ENCODE measurements around the gene ANXA6. TPM values are rescaled to one million over a fixed set of nuclear protein-coding genes. Genes with fewer than 3 reads are reported as not detected.
A peak's percentile ranks its signal among the peaks of the same experiment; 100 is the strongest.

ANXA6 gene
- total RNA-seq, 1 donor from 2014 or later: 197 TPM

DNA sequence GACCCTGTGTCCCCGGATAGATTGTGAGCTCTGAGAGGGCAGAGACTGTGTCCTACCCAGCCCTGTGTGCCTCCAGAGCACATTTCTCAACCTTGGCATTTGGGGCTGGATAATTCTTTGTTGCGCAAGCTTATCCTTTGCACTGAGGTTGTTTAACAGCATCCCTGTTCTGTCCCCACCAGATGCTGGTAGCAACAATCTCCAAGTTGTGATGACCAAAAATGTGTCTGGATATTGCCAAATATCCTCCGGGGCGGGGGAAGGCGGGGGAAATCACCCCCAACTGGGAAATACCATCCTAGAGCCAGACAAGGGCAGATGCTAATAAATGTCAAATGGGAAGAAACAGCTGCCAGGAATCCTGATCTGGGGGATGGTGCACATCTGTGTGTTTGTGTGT, 52.8 kb downstream of the ANXA6 start:
- peaks cover 9% of the 10 kb centered on the region for H3K4me1 Mint-ChIP-seq
- no peak overlapping the region for H3K27ac Mint-ChIP-seq
- H3K27me3 Mint-ChIP-seq (ENCODE audit: low read depth): no peaks in the 10 kb centered on the region
- TF ChIP-seq, protein P1, sequence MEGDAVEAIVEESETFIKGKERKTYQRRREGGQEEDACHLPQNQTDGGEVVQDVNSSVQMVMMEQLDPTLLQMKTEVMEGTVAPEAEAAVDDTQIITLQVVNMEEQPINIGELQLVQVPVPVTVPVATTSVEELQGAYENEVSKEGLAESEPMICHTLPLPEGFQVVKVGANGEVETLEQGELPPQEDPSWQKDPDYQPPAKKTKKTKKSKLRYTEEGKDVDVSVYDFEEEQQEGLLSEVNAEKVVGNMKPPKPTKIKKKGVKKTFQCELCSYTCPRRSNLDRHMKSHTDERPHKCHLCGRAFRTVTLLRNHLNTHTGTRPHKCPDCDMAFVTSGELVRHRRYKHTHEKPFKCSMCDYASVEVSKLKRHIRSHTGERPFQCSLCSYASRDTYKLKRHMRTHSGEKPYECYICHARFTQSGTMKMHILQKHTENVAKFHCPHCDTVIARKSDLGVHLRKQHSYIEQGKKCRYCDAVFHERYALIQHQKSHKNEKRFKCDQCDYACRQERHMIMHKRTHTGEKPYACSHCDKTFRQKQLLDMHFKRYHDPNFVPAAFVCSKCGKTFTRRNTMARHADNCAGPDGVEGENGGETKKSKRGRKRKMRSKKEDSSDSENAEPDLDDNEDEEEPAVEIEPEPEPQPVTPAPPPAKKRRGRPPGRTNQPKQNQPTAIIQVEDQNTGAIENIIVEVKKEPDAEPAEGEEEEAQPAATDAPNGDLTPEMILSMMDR (IDR thresholded peaks at IDR 0.05; ENCODE audit: unreplicated experiment): no peak
- no peak for DNase-seq (ENCODE audit: low spot score in 2 of 2, unreplicated experiment in 2 of 2)
- peaks cover 40% of the 10 kb centered on the region for H3K36me3 Mint-ChIP-seq
- no peak overlapping the region for H3K4me3 Mint-ChIP-seq
- H3K9me3 Mint-ChIP-seq: no peaks in the 10 kb centered on the region

DNA sequence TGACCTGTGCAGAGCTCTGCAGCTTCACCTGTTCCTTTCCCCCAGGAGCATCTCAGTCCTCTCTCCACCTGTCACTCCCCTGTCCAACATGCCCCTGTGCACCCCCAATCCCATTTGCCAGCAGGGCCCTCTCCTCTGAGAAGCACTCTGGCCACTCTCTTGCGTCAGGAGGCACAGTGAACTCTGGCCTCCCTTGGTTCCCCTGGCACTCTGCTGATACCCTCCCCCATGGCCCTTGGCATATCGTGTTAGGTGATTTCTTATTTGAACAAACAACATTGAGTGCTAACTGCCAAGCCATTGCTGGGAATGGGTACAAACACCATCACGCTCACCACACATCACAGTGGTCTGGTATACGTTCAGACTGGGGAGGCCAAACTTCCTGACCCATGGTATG, 55.8 kb downstream of the ANXA6 start:
- DNase-seq (ENCODE audit: low spot score in 2 of 2, unreplicated experiment in 2 of 2): no peak
- peaks cover 9% of the 10 kb centered on the region for H3K4me1 Mint-ChIP-seq
- H3K27me3 Mint-ChIP-seq (ENCODE audit: low read depth): no peaks in the 10 kb centered on the region
- H3K27ac Mint-ChIP-seq: no peak overlapping the region
- TF ChIP-seq, protein P1 (IDR thresholded peaks at IDR 0.05; ENCODE audit: unreplicated experiment): no peak
- H3K9me3 Mint-ChIP-seq: no peaks in the 10 kb centered on the region
- H3K36me3 Mint-ChIP-seq: peaks cover 24% of the 10 kb centered on the region
- no peak overlapping the region for H3K4me3 Mint-ChIP-seq

DNA sequence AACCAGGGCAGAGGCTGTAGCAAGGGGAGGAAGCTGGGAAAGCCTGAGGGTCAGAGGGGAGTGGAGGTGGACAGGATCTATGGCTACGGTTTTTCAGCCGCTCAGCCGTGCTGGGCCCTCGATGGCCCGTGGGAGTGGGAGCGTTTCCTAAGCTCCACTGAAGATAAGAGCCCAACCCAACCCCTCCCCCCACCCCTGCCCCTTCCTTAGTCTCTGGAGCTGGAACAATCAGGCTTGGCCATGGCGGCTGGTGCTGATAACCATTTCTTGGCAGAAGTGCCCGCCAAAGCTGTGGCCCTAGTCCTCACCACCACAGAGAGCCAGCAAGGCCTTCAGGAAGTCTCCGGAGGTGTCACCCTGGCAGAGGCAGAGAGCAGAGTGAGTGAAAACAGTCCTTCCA, 56.4 kb downstream of the ANXA6 start:
- Mint-ChIP-seq H3K36me3 (peaks cover 18% of the 10 kb centered on the region), H3K4me1 (peaks cover 11% of the 10 kb centered on the region), H3K9me3 (no peaks in the 10 kb centered on the region), H3K27me3 (ENCODE audit: low read depth) (no peaks in the 10 kb centered on the region), H3K4me3 (no peak overlapping the region), H3K27ac (no peak overlapping the region)
- TF ChIP-seq, protein P1 (IDR thresholded peaks at IDR 0.05; ENCODE audit: unreplicated experiment): no peak
- DNase-seq (ENCODE audit: low spot score in 2 of 2, unreplicated experiment in 2 of 2): no peak

GRCh38 chr5:151100681-151101080, 56.9 kb downstream of the ANXA6 start:
- no peak overlapping the region for H3K4me3 Mint-ChIP-seq
- H3K27ac Mint-ChIP-seq: no peak overlapping the region
- H3K27me3 Mint-ChIP-seq (ENCODE audit: low read depth): no peaks in the 10 kb centered on the region
- peaks cover 15% of the 10 kb centered on the region for H3K36me3 Mint-ChIP-seq
- H3K9me3 Mint-ChIP-seq: no peaks in the 10 kb centered on the region
- TF ChIP-seq, protein P1 (IDR thresholded peaks at IDR 0.05; ENCODE audit: unreplicated experiment): no peak
- H3K4me1 Mint-ChIP-seq: peaks cover 15% of the 10 kb centered on the region
- DNase-seq (ENCODE audit: low spot score in 2 of 2, unreplicated experiment in 2 of 2): no peak

- TF ChIP-seq, protein P1 (IDR thresholded peaks at IDR 0.05; ENCODE audit: unreplicated experiment): no peak
- no peak overlapping the region for H3K4me3 Mint-ChIP-seq
- peaks cover 10% of the 10 kb centered on the region for H3K36me3 Mint-ChIP-seq
- DNase-seq (ENCODE audit: low spot score in 2 of 2, unreplicated experiment in 2 of 2): no peak
- H3K27me3 Mint-ChIP-seq (ENCODE audit: low read depth): no peaks in the 10 kb centered on the region
- no peaks in the 10 kb centered on the region for H3K9me3 Mint-ChIP-seq
- H3K27ac Mint-ChIP-seq: peak overlapping the region; percentile 4
- H3K4me1 Mint-ChIP-seq: peaks cover 21% of the 10 kb centered on the region
These were observed 58.8 kb downstream of the ANXA6 start for GRCh38 chr5:151098768-151099121.

Data from mesothelial cell of epicardium (in vitro differentiated cells).